HG03025 (cell line): ENCODE results near the gene ZNF207.
"Not testable (repeated sequence)": the region's sequence is repeated elsewhere in the genome, so short reads cannot be mapped to it uniquely, and the experiment has no call there.

Experiments used
- ATAC-seq: cut with Tn5 transposase; IDR thresholded peaks from one replicate; pipeline ENCODE4 v1.9.1; 2021; ENCODE audit warnings: mild to moderate bottlenecking, moderate library complexity; ENCODE audit not compliant: unreplicated experiment, low FRiP score

Gene ZNF207

DNA sequence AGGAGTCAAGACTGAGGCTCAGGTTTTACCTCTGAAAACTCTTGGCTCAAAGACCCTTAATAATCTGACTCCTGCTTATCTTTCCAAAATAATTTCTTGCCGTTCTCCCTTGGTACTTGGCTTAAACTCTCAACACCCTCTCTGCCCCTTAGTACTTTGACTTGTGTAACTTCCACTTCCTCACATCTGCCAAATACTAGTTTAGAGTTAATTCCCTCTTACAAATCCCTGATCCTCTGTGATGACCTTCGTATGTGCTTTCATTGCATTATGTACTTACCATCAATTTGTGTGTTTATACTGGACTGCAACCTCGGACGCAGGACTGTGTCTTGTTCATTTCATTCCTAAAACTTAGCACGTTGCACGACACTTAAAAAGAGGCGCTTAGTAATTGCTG is 35.2 kb downstream of the ZNF207 start:
- ATAC-seq, result no peak

DNA sequence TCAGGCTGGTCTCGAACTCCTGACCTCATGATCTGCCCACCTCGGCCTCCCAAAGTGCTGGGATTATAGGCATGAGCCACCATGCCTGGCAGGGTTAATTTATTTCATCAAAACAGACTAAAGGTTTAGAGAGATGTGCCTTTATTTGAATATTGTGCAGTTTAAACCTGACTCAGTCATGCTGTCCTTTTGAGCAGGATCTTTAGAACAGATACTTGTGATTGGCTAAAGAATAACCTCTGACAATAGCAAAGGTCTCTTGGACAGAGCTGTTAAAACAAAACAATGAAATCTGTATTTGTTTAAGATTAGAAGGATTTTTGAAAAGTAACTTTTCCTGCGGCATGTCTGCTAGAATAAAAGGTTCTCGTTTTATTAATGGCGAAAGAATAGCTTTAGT is 36.0 kb downstream of the ZNF207 start:
- ATAC-seq, result no peak

GRCh38 chr17:32386844-32387243 is 36.9 kb downstream of the ZNF207 start:
- no peak for ATAC-seq

DNA sequence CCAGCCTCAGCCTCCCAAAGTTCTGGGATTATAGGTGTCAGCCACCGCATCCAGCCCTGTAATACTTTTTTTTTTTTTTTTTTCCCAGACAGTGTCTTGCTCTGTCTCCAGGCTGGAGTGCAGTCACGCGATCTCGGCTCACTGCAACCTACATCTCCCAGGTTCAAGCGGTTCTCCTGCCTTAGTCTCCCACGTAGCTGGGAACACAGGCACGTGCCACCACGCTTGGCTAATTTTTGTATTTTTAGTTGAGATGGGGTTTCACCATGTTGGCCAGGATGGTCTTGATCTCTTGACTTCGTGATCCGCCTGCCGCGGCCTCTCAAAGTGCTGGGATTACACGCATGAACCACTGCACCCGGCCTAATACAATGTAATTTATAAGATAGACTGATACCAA is 38.2 kb downstream of the ZNF207 start:
- not testable (repeated sequence) for ATAC-seq

DNA sequence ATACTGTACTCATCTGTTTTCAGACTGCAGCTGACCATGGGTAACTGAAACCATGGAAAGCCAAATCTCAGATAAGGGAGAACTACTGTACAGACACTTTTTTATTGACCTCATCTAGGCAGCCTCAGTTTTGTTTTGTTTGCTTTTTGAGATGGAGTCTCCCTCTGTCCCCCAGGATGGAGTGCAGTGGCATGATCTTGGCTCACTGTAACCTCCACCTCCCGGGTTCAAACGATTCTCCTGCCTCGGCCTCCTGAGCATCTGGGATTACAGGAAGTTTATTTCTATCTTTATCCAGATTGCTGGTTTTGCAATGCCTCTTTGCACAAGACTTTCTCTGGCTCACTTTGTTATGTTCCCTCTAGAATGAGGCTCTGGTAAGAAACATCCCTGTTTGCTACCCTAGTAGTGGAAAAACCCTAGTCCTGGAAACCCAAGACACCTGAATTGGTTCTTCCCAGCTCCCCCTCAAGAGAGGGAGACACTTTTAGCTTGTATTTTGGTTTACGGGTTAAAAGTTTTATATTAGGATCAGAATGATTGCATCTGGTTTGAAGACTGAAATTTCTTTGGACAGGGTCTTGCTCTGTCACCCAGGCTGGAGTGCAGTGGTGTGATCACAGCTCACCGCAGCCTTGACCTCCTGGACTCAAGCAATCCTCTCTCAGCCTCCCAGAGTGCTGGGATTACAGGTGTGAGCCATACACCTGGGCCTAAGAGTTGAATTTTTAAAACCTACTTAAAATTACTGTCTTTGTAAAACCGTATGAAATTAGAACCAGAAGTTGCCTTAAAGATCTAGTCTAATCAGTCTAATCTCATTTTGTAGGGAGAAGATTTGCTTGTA is 38.9 kb downstream of the ZNF207 start:
- no peak for ATAC-seq

GRCh38 chr17:32393904-32394303 is 43.9 kb downstream of the ZNF207 start:
- no peak for ATAC-seq

DNA sequence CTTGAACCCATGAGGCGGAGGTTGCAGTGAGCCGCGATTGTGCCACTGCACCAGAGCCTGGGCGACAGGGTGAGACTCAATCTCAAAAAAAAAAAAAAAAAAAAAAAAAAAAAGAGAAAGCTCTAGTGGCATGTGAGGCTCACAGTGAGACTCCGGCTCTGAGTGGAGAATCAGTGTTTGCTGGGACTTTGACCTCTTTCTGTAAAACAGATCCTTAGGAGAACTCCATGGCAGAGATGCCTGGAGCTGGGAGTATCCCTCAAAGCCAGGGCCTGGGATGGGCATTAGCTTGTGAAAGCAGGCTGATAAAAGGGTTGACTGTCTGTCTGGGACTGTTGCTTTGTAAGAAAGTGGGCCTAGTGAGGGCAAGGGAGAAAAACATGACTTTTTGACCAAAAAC is 46.4 kb downstream of the ZNF207 start:
- ATAC-seq, result no peak

DNA sequence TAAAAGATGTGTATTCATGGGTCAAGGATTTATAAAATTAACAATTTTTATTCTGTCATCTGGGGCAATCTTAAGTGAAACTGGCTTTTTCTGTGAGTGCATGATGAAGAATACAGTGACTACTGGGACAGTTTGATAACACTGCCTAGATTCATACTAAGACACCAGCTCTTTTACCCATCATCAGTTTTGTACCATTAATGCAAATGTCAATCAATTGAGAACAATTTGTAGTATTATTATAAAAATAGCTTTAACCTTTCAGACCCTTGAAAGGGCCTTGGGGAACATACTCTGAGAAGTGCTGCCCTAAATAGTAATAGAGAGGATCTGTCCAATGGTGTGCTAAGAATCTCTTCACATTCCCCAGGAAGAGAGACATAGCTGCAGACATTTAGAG is 49.0 kb downstream of the ZNF207 start:
- ATAC-seq, result no peak

GRCh38 chr17:32410085-32410484 is 60.1 kb downstream of the ZNF207 start:
- ATAC-seq, result not testable (repeated sequence)

- no peak for ATAC-seq
Measured at GRCh38 chr17:32426894-32427293, 76.9 kb downstream of the ZNF207 start.

GRCh38 chr17:32429598-32429997 is 79.6 kb downstream of the ZNF207 start:
- no peak for ATAC-seq
